Upper lobe of right lung (tissue), 1 donor: ENCODE results near the gene SELL. TPM values are rescaled to one million over a fixed set of nuclear protein-coding genes. Genes with fewer than 3 reads are reported as not detected.
"Not testable (repeated sequence)": the region's sequence is repeated elsewhere in the genome, so short reads cannot be mapped to it uniquely, and the experiment has no call there.

Experiments
- ATAC-seq: fragments of 200-7000 bp; cut with Tn5 transposase; one replicate; pipeline ENCODE4 v1.9.1; 2020; ENCODE audit warnings: mild to moderate bottlenecking, moderate library complexity
- DNase-seq: peaks from one replicate; pipeline ENCODE4 v3.0.0-alpha.2; 2020
- H3K27ac ChIP-seq: fragments of 200-600 bp; one replicate; pipeline ENCODE4 v1.8.0; 2022
- H3K27me3 ChIP-seq: fragments of 200-600 bp; one replicate; pipeline ENCODE4 v1.8.0; 2022; ENCODE audit warnings: mild to moderate bottlenecking
- H3K36me3 ChIP-seq: fragments of 200-600 bp; one replicate; pipeline ENCODE4 v1.8.0; 2022
- H3K4me1 ChIP-seq: fragments of 200-600 bp; one replicate; pipeline ENCODE4 v1.8.0; 2022
- H3K4me3 ChIP-seq: fragments of 200-600 bp; one replicate; pipeline ENCODE4 v1.8.0; 2022; ENCODE audit warnings: mild to moderate bottlenecking
- H3K9me3 ChIP-seq: fragments of 200-600 bp; one replicate; pipeline ENCODE4 v1.8.0; 2022
- intact Hi-C: fragments of 100-400 bp; cut with DNase I; formaldehyde crosslinking; loops from one replicate; pipeline ENCODE4 v1.11.0; 2022
- total RNA-seq: library from RNA; stranded (reverse); fragmentation: NEBNext Ultra II Directional; extraction: Animal tissue kit (Norgen Biotek cat#: 25700); gene quantifications from one replicate; pipeline ENCODE4 v1.2.1, GENCODE V29; 2021
- TF ChIP-seq, protein P1 (sequence below): fragments of 200-600 bp; IDR thresholded peaks from one replicate; pipeline ENCODE4 v1.8.0; 2022; ENCODE audit warnings: antibody characterized with exemption
- donor health status: DM: no; HTN: yes; CAD: no; lungs with severe emphysema.

The SELL gene
- total RNA-seq, 1 donor from 2014 or later = 12.1 TPM

DNA sequence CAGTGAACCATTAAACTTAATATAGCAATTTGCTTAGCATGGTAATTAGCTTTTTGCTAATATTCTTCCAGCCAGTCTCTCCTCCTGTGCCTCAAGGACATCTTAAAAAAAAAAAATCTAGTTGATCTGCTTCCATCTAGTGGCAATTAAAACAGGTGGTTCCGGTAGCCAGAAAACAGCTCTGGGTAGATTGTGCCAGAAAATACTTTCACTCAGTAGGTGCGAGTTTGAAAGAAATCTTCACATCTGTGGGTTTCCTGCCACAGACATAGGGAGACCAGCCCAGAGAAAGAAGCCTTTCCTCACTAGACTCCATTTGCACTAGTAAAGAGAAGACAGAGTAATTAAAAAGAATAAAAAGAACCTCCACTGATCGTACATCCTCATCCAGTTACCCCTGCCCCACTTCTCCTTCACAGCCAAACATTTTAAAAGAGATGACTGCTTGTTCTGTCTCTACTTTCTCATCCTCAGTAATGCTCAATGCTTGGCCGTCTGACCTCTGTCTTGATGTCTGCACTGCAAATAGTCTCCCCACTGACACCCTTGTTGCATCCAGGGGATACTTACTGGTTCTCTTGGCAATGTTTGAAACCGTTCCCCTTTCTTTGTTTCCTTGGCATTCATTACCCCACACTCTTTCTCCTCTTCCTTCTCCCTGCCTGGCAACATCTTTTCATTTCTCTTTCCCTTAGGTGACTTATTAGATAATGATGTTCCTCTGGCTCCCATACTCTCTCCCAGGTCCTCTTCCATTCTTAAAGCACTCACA, 16.9 kb downstream of the SELL start:
- DNase-seq (no peak), ATAC-seq (no peak)
- Histone ChIP-seq H3K27me3 (no peaks in the 10 kb centered on the region), H3K36me3 (no peaks in the 10 kb centered on the region), H3K9me3 (no peaks in the 10 kb centered on the region), H3K4me1 (peaks cover 16% of the 10 kb centered on the region), H3K4me3 (no peak overlapping the region), H3K27ac (no peak overlapping the region)
- intact Hi-C loops = no loop called here
- TF ChIP-seq, protein P1, sequence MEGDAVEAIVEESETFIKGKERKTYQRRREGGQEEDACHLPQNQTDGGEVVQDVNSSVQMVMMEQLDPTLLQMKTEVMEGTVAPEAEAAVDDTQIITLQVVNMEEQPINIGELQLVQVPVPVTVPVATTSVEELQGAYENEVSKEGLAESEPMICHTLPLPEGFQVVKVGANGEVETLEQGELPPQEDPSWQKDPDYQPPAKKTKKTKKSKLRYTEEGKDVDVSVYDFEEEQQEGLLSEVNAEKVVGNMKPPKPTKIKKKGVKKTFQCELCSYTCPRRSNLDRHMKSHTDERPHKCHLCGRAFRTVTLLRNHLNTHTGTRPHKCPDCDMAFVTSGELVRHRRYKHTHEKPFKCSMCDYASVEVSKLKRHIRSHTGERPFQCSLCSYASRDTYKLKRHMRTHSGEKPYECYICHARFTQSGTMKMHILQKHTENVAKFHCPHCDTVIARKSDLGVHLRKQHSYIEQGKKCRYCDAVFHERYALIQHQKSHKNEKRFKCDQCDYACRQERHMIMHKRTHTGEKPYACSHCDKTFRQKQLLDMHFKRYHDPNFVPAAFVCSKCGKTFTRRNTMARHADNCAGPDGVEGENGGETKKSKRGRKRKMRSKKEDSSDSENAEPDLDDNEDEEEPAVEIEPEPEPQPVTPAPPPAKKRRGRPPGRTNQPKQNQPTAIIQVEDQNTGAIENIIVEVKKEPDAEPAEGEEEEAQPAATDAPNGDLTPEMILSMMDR = no peak

DNA sequence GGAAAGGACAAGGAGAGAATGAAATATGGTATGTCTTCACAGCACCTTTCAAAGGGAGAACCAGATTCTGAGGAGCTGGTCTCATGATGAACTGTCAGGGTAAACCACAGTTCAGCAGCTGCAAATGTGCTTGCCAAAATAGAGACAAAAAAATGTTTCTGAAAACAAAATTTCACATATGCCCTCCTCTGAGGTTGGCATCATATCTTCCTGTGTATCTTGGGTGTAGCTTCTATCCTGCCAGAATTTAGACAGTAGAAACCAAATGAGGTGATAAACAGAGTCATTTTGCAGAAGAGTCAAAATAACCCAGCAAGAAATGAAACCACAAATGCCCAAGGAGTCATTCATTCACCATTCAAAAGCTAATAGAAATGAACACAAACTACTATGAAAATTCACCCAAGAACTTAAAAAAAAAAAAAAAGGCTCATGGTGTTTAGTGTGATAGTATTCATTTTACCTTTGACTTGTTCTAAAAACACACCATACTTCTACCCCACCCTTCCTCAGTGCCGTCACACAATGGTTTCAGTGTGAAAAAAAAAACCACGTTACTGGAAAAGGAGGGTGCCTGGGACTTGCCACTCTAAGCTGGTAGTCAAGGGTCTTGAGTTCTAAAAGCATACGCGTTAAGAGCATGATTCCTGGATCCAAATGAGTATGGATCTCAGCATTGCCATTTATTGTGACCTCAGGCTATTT, 18.5 kb downstream of the SELL start:
- Histone ChIP-seq H3K9me3 (no peaks in the 10 kb centered on the region), H3K27ac (no peak overlapping the region), H3K27me3 (no peaks in the 10 kb centered on the region), H3K4me3 (no peak overlapping the region), H3K4me1 (peaks cover 16% of the 10 kb centered on the region), H3K36me3 (no peaks in the 10 kb centered on the region)
- TF ChIP-seq, protein P1 = no peak
- no peak for DNase-seq
- intact Hi-C loops = no loop called here
- no peak for ATAC-seq

DNA sequence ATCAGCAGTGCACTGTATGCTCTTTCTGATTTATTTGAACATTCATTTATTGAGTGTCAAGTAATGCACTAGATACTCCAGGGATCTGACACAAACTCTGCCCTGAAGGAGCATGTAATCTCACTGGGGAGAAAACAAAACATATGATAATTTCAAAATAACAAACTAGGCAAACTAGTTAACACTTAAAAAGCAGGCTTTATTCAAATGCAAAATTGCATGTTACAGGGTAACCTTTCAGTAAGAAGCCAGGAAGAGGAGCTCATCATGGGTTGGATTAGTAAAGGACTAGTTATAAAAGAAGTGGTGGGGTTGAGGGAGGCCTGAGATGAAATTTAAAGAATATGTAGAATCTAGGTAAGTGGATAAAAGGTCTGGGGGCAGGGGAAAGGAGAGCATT, 20.9 kb downstream of the SELL start:
- peaks cover 13% of the 10 kb centered on the region for H3K4me1 ChIP-seq
- no peaks in the 10 kb centered on the region for H3K27me3 ChIP-seq
- intact Hi-C loops = no loop called here
- TF ChIP-seq, protein P1 = no peak
- no peak overlapping the region for H3K4me3 ChIP-seq
- H3K9me3 ChIP-seq = no peaks in the 10 kb centered on the region
- no peak for ATAC-seq
- H3K36me3 ChIP-seq = no peaks in the 10 kb centered on the region
- no peak for DNase-seq
- no peak overlapping the region for H3K27ac ChIP-seq

DNA sequence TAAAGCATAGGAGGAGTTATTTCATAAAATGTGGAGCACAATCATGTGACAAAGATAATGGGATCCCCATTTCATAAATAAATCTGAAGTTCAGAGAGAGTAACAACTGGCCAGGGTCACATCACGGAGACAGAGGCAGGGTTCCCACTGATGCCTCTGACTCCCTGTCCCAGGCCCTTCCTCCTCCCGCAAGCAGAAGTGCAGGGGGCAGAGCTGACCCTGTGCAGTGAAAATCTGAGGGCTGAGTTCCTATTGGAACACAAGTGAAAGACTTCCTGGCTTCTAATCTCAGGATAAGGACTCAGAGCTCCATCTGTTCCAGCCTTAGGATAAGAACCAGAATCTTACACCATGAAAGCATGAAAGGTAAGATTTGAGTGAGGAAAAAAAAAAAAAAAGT, 22.0 kb downstream of the SELL start:
- no peak overlapping the region for H3K4me3 ChIP-seq
- no peaks in the 10 kb centered on the region for H3K36me3 ChIP-seq
- DNase-seq (no peak), ATAC-seq (no peak)
- no peaks in the 10 kb centered on the region for H3K27me3 ChIP-seq
- no peak overlapping the region for H3K27ac ChIP-seq
- peaks cover 13% of the 10 kb centered on the region for H3K4me1 ChIP-seq
- intact Hi-C loops = no loop called here
- TF ChIP-seq, protein P1 = no peak
- no peaks in the 10 kb centered on the region for H3K9me3 ChIP-seq

DNA sequence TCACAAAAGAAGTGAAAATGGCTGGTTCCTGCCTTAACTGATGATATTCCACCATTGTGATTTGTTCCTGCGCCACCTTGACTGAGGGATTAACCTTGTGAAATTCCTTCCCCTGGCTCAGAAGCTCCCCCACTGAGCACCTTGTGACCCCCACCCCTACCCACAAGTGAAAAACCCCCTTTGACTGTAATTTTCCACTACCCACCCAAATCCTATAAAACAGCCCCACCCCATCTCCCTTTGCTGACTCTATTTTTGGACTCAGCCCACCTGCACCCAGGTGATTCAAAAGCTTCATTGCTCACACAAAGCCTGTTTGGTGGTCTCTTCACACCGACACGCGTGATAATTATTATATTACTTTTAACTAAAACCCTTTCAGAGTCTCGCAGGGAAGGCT, 23.0 kb downstream of the SELL start:
- DNase-seq, H3K27ac ChIP-seq, H3K4me3 ChIP-seq, ATAC-seq, intact Hi-C loops, H3K9me3 ChIP-seq, H3K27me3 ChIP-seq, H3K36me3 ChIP-seq, H3K4me1 ChIP-seq: not testable (repeated sequence)

DNA sequence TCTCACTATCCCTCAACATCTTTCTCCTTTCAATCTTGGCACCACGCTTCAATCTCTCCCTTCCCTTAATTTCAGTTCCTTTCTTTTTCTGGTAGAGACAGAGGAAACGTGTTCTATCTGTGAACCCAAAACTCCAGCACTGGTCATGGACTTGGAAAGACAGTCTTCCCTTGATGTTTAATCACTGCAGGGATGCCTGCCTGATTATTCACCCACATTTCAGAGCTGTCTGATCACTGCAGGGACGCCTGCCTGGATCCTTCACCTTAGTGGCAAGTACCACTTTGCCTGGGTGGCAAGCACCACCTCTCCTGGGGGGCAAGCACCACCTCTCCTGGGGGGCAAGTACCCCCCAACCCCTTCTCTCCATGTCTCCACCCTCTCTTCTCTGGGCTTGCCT, 27.8 kb downstream of the SELL start:
- Histone ChIP-seq H3K4me3 (no peak overlapping the region), H3K27me3 (no peaks in the 10 kb centered on the region), H3K9me3 (no peaks in the 10 kb centered on the region), H3K36me3 (no peaks in the 10 kb centered on the region), H3K4me1 (no peaks in the 10 kb centered on the region), H3K27ac (no peak overlapping the region)
- ATAC-seq (no peak), DNase-seq (no peak)
- TF ChIP-seq, protein P1 = no peak
- intact Hi-C loops = no loop called here

DNA sequence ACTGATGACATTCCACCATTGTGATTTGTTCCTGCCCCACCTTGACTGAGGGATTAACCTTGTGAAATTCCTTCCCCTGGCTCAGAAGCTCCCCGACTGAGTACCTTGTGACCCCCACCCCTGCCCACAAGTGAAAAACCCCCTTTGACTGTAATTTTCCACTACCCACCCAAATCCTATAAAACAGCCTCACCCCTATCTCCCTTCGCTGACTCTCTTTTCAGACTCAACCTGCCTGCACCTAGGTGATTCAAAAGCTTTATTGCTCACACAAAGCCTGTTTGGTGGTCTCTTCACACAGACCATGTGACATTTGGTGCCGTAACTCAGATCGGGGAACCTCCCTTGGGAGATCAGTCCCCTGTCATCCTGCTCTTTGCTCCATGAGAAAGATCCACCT, 28.3 kb downstream of the SELL start:
- H3K9me3 ChIP-seq, H3K27ac ChIP-seq, H3K4me1 ChIP-seq, H3K4me3 ChIP-seq, H3K36me3 ChIP-seq, intact Hi-C loops, H3K27me3 ChIP-seq, DNase-seq, ATAC-seq: not testable (repeated sequence)
